Muscle layer of colon (tissue), 2 donors: ENCODE data around the gene SCGN.
"Not testable (repeated sequence)": the region's sequence is repeated elsewhere in the genome, so short reads cannot be mapped to it uniquely, and the experiment has no call there.

ENCODE experiments used
- H3K27ac ChIP-seq: one replicate; pipeline ENCODE4 v1.7.0; 2013; ENCODE audit warnings: low read depth, mild to moderate bottlenecking, low read length, moderate library complexity
- H3K27me3 ChIP-seq, 2 donors: one replicate each; pipeline ENCODE4 v1.7.0; 2013; ENCODE audit warnings: low read length in 2 of 2, mild to moderate bottlenecking in 2 of 2; ENCODE audit not compliant: insufficient read depth in 2 of 2, control insufficient read depth in 1 of 2
- H3K36me3 ChIP-seq: one replicate; pipeline ENCODE4 v1.7.0; 2013; ENCODE audit warnings: mild to moderate bottlenecking, low read length; ENCODE audit not compliant: insufficient read depth
- H3K4me1 ChIP-seq: one replicate; pipeline ENCODE4 v1.7.0; 2013; ENCODE audit warnings: mild to moderate bottlenecking, low read length; ENCODE audit not compliant: insufficient read depth
- H3K4me3 ChIP-seq, 2 donors: one replicate each; pipeline ENCODE4 v1.7.0; 2013; ENCODE audit warnings: low read length in 2 of 2, low read depth in 1 of 2, mild to moderate bottlenecking in 1 of 2, moderate library complexity in 1 of 2
- H3K9ac ChIP-seq: one replicate; pipeline ENCODE4 v1.7.0; 2013; ENCODE audit warnings: low read length
- H3K9me3 ChIP-seq: one replicate; pipeline ENCODE4 v1.7.0; 2013; ENCODE audit warnings: mild to moderate bottlenecking, low read length
- donor health status: abdominal sarcoma.
- donor health status: Adenocarcinoma of cecum.

SCGN gene

DNA sequence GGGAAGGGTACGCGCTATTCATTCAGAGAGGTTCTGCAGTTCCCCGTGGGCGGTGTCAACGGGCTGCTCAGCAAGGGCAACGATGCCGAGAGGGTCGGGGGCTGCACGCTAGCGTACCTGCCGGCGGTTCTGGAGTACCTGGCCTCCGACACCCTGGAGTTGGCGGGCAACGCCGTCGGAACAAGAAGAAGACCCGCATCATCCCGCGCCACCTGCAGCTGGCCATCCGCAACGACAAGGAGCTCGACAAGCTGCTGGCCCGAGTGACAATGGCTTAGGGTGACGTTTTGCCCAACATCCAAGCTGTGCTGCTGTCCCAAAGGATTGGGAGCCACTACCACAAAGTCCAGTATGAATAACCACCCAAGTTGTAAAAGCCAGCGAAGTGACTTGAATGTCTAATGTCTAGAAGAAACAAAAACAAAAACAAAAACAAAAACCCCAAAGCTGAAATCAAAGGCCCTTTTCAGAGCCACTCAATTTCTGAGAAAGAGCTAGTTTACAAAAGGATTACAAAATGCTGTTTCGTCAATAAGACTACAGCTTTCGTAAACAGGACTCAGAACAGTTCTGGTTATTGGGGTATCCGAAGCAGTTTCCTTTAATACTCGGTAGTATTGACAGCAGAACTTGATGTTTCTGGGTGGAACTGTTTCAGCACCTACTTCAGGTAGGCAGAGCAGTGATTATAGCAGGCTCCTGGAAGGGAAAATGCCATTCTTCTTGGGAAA is 80.6 kb downstream of the SCGN start:
- H3K36me3 ChIP-seq = no peaks in the 10 kb centered on the region
- no peak overlapping the region for H3K9ac ChIP-seq
- no peaks in the 10 kb centered on the region for H3K9me3 ChIP-seq
- no peaks in the 10 kb centered on the region for H3K27me3 ChIP-seq
- H3K4me3 ChIP-seq = no peak overlapping the region
- no peak overlapping the region for H3K27ac ChIP-seq
- H3K4me1 ChIP-seq = no peaks in the 10 kb centered on the region

DNA sequence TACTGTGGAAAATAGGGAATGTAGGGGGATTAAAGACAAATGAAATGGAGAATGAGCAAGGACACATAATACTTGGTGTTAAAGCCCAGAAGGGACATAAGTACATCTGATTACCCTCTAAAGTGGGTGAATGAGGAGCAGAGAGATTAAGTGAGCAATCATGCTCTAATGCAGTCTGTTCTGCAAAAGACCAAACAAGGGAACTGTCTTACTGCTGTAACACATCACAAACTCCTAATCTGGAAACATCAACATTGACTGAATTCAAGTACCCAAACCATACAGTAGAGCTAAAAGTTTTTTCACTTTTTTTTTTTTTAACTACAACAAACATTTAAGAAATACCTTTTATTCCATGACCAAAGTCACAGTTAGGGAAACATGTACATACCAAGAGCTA is 83.2 kb downstream of the SCGN start:
- Histone ChIP-seq H3K36me3 (no peaks in the 10 kb centered on the region), H3K9me3 (no peaks in the 10 kb centered on the region), H3K9ac (no peak overlapping the region), H3K27me3 (no peaks in the 10 kb centered on the region), H3K27ac (no peak overlapping the region), H3K4me3 (no peak overlapping the region), H3K4me1 (no peaks in the 10 kb centered on the region)

DNA sequence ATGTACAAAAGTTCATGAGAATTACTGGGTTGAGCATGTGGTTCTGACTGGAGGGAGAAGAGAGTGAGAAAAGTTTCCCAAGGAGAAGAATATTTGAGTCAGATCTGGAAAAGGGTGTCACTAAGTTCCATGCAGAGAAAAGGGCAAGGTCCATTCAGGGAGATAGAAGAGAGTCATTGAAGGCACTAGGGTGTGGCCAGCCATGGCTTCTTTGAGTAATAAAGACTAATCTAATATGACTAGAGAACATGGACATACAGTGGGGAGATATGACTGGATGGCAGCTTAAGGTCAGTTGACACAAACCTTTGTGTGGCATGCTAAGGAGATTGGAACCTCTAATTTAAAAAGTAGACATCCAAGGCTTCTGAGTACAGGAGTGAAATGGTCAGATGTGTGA is 91.9 kb downstream of the SCGN start:
- H3K9me3 ChIP-seq = no peaks in the 10 kb centered on the region
- no peaks in the 10 kb centered on the region for H3K36me3 ChIP-seq
- H3K27ac ChIP-seq = no peak overlapping the region
- H3K4me1 ChIP-seq = no peaks in the 10 kb centered on the region
- no peak overlapping the region for H3K4me3 ChIP-seq
- no peak overlapping the region for H3K9ac ChIP-seq
- H3K27me3 ChIP-seq = no peaks in the 10 kb centered on the region

DNA sequence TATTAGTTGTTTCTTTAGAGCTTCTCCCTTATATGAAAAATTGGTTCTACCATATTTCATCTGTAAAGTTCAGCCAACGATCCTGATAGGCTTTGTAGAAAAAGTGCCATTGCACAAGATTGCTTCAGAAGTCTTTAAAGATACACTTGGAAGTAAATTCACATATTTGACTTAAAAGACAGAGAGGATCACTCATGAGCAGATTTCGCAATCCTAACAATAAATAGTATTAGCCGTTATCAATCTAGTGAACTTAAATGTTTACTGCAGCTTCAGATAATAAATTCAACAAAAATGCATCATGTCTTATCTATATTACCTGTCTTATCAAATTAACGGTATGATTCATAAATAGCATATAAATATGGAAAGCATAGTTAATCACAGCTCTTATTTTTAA is 93.8 kb downstream of the SCGN start:
- Histone ChIP-seq H3K4me1 (no peaks in the 10 kb centered on the region), H3K9me3 (no peaks in the 10 kb centered on the region)

DNA sequence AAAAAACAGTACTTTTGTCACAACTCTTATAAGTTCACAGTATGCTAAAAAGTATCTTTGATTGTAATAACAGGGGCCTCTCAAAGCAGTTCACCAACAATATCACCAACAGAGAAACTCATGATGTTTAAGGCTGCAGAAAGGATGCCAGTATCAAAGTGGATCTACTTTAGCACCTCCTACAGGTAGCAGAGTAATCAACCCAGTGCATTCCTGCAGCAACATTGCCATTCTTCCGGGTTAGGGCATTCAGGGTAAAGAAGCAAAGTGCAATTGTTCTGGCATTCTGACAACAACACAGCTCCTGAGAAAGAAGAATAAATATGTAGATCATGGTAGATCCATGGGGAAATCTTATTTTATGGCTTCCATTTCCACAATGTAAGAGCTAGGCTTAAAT is 95.0 kb downstream of the SCGN start:
- Histone ChIP-seq H3K27me3 (no peaks in the 10 kb centered on the region), H3K9me3 (no peaks in the 10 kb centered on the region), H3K4me1 (no peaks in the 10 kb centered on the region), H3K4me3 (no peak overlapping the region), H3K36me3 (no peaks in the 10 kb centered on the region), H3K27ac (no peak overlapping the region), H3K9ac (no peak overlapping the region)

More for the DNA sequence above, 93.8 kb downstream of the SCGN start:
- H3K36me3 ChIP-seq = no peaks in the 10 kb centered on the region
- no peak overlapping the region for H3K9ac ChIP-seq
- no peak overlapping the region for H3K27ac ChIP-seq
- H3K27me3 ChIP-seq = no peaks in the 10 kb centered on the region
- no peak overlapping the region for H3K4me3 ChIP-seq

DNA sequence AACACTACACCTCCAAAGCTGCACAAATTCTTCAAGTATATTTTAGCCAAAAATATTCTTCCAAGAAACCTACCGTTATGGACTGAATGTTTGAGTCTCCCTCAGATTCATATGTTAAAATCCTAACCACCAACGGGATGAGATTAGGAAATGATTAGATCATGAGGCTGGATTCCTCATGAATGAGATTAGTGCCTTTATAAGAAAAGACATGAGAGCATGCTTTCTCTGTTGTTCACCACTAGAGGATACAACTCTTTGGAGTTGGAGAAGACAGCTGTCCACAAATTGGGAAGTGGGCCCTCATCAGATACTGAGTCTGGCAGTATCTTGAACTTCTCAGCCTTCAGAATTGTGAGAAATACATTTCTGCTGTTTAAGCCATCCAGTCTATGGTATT is 95.5 kb downstream of the SCGN start:
- Histone ChIP-seq H3K4me1 (no peaks in the 10 kb centered on the region), H3K27ac (no peak overlapping the region), H3K9ac (no peak overlapping the region), H3K9me3 (no peaks in the 10 kb centered on the region), H3K27me3 (no peaks in the 10 kb centered on the region), H3K36me3 (no peaks in the 10 kb centered on the region), H3K4me3 (no peak overlapping the region)

DNA sequence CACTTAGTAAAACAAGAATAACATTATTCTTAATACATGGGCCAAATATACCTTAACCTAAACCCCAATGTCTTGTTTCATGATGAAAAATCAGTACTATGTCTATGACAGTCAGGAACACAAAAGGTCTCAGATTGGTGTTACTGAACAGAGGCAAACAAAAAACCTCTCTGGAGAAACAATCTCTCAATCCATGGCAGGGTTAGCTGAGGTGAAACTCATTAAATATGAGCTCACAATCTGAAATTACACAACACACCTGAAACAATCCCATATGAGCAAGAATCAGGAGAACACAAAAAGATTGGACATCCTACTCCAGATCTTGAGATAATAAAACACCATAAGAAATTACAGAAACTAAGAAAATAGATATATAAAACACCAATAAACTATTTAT is 96.0 kb downstream of the SCGN start:
- Histone ChIP-seq H3K4me1 (no peaks in the 10 kb centered on the region), H3K27ac (no peak overlapping the region), H3K36me3 (no peaks in the 10 kb centered on the region), H3K9me3 (no peaks in the 10 kb centered on the region), H3K27me3 (no peaks in the 10 kb centered on the region), H3K4me3 (no peak overlapping the region), H3K9ac (no peak overlapping the region)

DNA sequence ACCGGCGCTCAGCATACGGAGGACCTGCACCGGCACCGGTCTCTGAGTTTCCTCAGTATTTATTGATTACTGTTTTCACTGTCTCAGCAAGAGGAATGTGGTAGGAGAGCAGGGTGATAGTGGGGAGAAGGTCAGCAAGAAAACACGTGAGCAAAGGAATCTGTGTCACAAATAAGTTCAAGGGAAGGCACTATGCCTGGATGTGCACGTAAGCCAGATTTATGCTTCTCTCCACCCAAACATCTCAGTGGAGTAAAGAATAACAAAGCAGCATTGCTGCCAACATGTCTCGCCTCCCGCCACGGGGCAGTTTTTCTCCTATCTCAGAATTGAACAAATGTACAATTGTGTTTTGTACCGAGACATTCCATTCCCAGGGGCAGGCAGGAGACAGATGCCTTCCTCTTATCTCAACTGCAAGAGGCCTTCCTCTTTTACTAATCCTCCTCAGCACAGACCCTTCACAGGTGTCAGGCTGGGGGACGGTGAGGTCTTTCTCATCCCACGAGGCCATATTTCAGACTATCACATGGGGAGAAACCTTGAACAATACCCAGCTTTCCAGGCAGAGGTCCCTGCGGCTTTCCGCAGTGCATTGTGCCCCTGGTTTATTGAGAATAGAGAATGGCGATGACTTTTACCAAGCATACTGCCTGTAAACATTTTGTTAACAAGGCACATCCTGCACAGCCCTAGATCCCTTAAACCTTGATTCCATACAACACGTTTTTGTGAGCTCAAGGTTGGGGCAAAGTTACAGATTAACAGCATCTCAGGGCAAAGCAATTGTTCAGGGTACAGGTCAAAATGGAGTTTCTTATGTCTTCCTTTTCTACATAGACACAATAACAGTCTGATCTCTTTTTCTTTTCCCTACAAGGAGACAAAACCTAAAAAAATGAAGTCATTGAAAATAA is 96.8 kb downstream of the SCGN start:
- H3K36me3 ChIP-seq, H3K27me3 ChIP-seq, H3K4me1 ChIP-seq: not testable (repeated sequence)

DNA sequence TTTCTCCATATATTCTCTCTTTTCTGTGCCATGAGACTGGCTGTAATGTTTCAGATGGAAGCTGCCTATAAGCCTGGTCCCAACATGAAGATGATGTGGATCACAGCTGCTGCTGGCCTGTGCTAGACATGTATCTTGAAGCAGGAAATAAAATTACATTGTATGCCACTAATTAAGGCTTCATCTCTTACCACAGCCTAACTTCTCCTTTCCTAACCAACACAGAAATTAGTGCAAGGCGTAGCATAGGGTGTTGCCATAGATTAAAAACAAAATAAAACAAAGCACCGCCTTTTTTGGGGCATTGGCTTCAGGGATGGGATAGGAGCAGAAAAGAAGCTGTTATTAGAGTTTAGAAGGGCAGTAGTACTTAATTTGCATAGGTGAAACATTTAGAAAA is 97.8 kb downstream of the SCGN start:
- Histone ChIP-seq H3K4me3 (no peak overlapping the region), H3K27ac (no peak overlapping the region), H3K9me3 (no peaks in the 10 kb centered on the region), H3K4me1 (no peaks in the 10 kb centered on the region), H3K27me3 (no peaks in the 10 kb centered on the region), H3K9ac (no peak overlapping the region), H3K36me3 (no peaks in the 10 kb centered on the region)

More for the DNA sequence above, 96.8 kb downstream of the SCGN start:
- not testable (repeated sequence) for H3K9me3 ChIP-seq, H3K9ac ChIP-seq, H3K4me3 ChIP-seq, H3K27ac ChIP-seq

DNA sequence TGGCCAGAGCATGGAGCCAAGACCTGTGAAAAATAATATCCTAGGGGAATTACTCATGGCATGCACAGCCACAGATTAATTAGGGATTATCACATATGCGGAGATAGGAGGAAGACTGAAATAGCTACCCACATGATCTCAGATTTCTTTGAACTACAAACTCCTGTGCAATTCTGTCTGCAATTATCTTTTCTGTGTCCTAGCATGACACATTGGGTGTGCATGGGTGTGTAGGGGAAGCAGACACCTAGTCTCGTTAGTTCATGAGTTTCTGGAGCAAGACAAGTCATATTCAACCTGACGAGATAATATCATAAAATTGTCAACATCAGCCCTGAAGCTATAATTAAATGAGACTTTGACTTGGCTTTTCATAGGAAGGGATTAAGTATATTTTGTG is 98.9 kb downstream of the SCGN start:
- Histone ChIP-seq H3K4me1 (no peaks in the 10 kb centered on the region), H3K9ac (no peak overlapping the region), H3K27ac (no peak overlapping the region), H3K4me3 (no peak overlapping the region), H3K9me3 (no peaks in the 10 kb centered on the region), H3K27me3 (no peaks in the 10 kb centered on the region), H3K36me3 (no peaks in the 10 kb centered on the region)
